IMR-90 (cell line): ENCODE results near the gene OFD1. TPM values are rescaled to one million over a fixed set of nuclear protein-coding genes. Genes with fewer than 3 reads are reported as not detected.

Experiments used
- ATAC-seq: fragments of 200-7000 bp; cut with Tn5 transposase; 2 replicates; pipeline ENCODE4 v1.9.1; 2020; ENCODE audit warnings: low read depth, mild to moderate bottlenecking, moderate library complexity
- BruUV-seq: library from RNA; stranded (reverse); fragments of 400-500 nt; replicated peaks from 2 replicates; lab custom pipeline; 2021; lab: Mats Ljungman, UMichigan
- CTCF ChIA-PET: fragments of 300-600 bp; formaldehyde crosslinking; extraction: SDS; loops from one replicate; lab custom pipeline; 2021; ENCODE audit warnings: antibody characterized with exemption; lab: Yijun Ruan, JAX
- POLR2A ChIA-PET: fragments of 300-600 bp; sonication (Branson Sonifier 250); formaldehyde crosslinking; loops from one replicate; lab custom pipeline; 2022; ENCODE audit warnings: antibody characterized with exemption; ENCODE audit not compliant: unreplicated experiment; lab: Charles Lee
- DNase-seq: peaks from one replicate; pipeline ENCODE4 v3.0.0; 2013
- H2AFZ ChIP-seq: replicated peaks from 2 replicates; pipeline ENCODE3; 2013; ENCODE audit warnings: low read length, mild to moderate bottlenecking; ENCODE audit not compliant: poor library complexity
- H2AK5ac ChIP-seq: 2 replicates; pipeline ENCODE4 v1.6.1; 2013; ENCODE audit warnings: low read depth, low read length, inconsistent platforms
- H2AK9ac ChIP-seq: replicated peaks from 2 replicates; pipeline ENCODE3; 2013; ENCODE audit warnings: mild to moderate bottlenecking, low read depth, low read length, moderate library complexity; ENCODE audit not compliant: poor library complexity
- H2BK120ac ChIP-seq: 2 replicates; pipeline ENCODE4 v1.6.1; 2013; ENCODE audit warnings: low read depth, low read length, inconsistent platforms
- H2BK15ac ChIP-seq: 3 replicates; pipeline ENCODE4 v1.6.1; 2013; ENCODE audit warnings: low read depth, low read length, inconsistent platforms
- H2BK20ac ChIP-seq: 2 replicates; pipeline ENCODE4 v1.6.1; 2013; ENCODE audit warnings: low read depth, mild to moderate bottlenecking, inconsistent platforms, low read length, moderate library complexity
- H2BK5ac ChIP-seq: 2 replicates; pipeline ENCODE4 v1.6.1; 2013; ENCODE audit warnings: mild to moderate bottlenecking, low read depth, low read length, inconsistent platforms; ENCODE audit not compliant: poor library complexity, severe bottlenecking
- H3K14ac ChIP-seq: replicated peaks from 2 replicates; pipeline ENCODE4 v1.6.1; 2013; ENCODE audit warnings: low read depth, low read length, inconsistent platforms
- H3K18ac ChIP-seq: 2 replicates; pipeline ENCODE4 v1.6.1; 2013; ENCODE audit warnings: low read depth, low read length, control low read depth
- H3K23ac ChIP-seq: 2 replicates; pipeline ENCODE4 v1.6.1; 2013; ENCODE audit warnings: low read depth, low read length, inconsistent platforms
- H3K27ac ChIP-seq: 2 replicates; pipeline ENCODE4 v1.5.1; 2013; ENCODE audit warnings: mild to moderate bottlenecking, control low read depth, low read length; ENCODE audit not compliant: insufficient read depth
- H3K27me3 ChIP-seq: 2 replicates; pipeline ENCODE4 v1.6.1; 2013; ENCODE audit warnings: low read length; ENCODE audit not compliant: control insufficient read depth, insufficient read depth
- H3K36me3 ChIP-seq: 2 replicates; pipeline ENCODE4 v1.6.1; 2013; ENCODE audit warnings: low read length, mixed read lengths; ENCODE audit not compliant: control insufficient read depth, insufficient read depth
- H3K4ac ChIP-seq: 2 replicates; pipeline ENCODE4 v1.6.1; 2013; ENCODE audit warnings: low read depth, low read length, inconsistent platforms
- H3K4me1 ChIP-seq: 2 replicates; pipeline ENCODE4 v1.6.1; 2013; ENCODE audit warnings: low read length, mixed read lengths; ENCODE audit not compliant: control insufficient read depth, insufficient read depth
- H3K4me2 ChIP-seq: 2 replicates; pipeline ENCODE4 v1.6.1; 2013; ENCODE audit warnings: low read depth, mild to moderate bottlenecking, control low read depth, low read length, moderate library complexity
- H3K4me3 ChIP-seq: 2 replicates; pipeline ENCODE4 v1.5.1; 2013; ENCODE audit warnings: low read depth, mild to moderate bottlenecking, control low read depth, low read length, moderate library complexity; ENCODE audit not compliant: insufficient read depth
- H3K56ac ChIP-seq: 2 replicates; pipeline ENCODE4 v1.6.1; 2013; ENCODE audit warnings: low read length, inconsistent platforms; ENCODE audit not compliant: insufficient read depth; ENCODE audit errors: extremely low read depth
- H3K79me1 ChIP-seq, 2 experiments: 2 replicates each; pipeline ENCODE4 v1.6.1; 2013; ENCODE audit warnings: low read length in 2 of 2, inconsistent platforms in 1 of 2, low read depth in 1 of 2
- H3K9ac ChIP-seq: 2 replicates; pipeline ENCODE4 v1.6.1; 2013; ENCODE audit warnings: low read depth, low read length, control low read depth
- H3K9me1 ChIP-seq: 2 replicates; pipeline ENCODE4 v1.6.1; 2013; ENCODE audit warnings: low read length, inconsistent platforms; ENCODE audit not compliant: insufficient read depth
- H3K9me3 ChIP-seq: 2 replicates; pipeline ENCODE4 v1.6.1; 2013; ENCODE audit warnings: low read length; ENCODE audit not compliant: control insufficient read depth, insufficient read depth
- H4K20me1 ChIP-seq: 2 replicates; pipeline ENCODE4 v1.6.1; 2013; ENCODE audit warnings: low read length, inconsistent platforms; ENCODE audit not compliant: insufficient read depth
- H4K5ac ChIP-seq: 2 replicates; pipeline ENCODE4 v1.6.1; 2013; ENCODE audit warnings: mild to moderate bottlenecking, low read depth, low read length, control low read depth
- H4K8ac ChIP-seq, 2 experiments: 2 replicates each; pipeline ENCODE4 v1.6.1; 2013; ENCODE audit warnings: low read depth in 2 of 2, low read length in 2 of 2, control low read depth in 1 of 2, inconsistent platforms in 1 of 2
- H4K91ac ChIP-seq: 2 replicates; pipeline ENCODE4 v1.6.1; 2013; ENCODE audit warnings: low read depth, low read length, inconsistent platforms; ENCODE audit not compliant: insufficient read depth
- MAFK ChIP-seq: IDR thresholded peaks from 2 replicates; pipeline ENCODE4 v1.6.1; 2012; ENCODE audit warnings: low read depth, low read length, improper control_type of control experiment
- MXI1 ChIP-seq: IDR thresholded peaks from 2 replicates; pipeline ENCODE4 v1.6.1; 2012; ENCODE audit warnings: low read depth, mild to moderate bottlenecking, low read length, moderate library complexity, borderline replicate concordance
- POLR2A ChIP-seq: IDR thresholded peaks from 2 replicates; pipeline ENCODE4 v1.6.1; 2012; ENCODE audit warnings: mild to moderate bottlenecking, low read depth, low read length
- RAD21 ChIP-seq: IDR thresholded peaks from 2 replicates; pipeline ENCODE4 v1.6.1; 2012; ENCODE audit warnings: low read length, improper control_type of control experiment
- WGBS, 2 experiments: methylation state at CpG; one replicate each; pipeline versions ENCODE4 v1.1.5 to v1.1.7; 2013; ENCODE audit warnings: missing lambda C conversion rate in 2 of 2; ENCODE audit not compliant: insufficient read length in 1 of 2; ENCODE audit errors: extremely low coverage in 2 of 2; 5-methylcytosine and 5-hydroxymethylcytosine counted together
- dilution Hi-C: fragments of 300-500 bp; cut with HindIII; formaldehyde crosslinking; loops from one replicate; pipeline ENCODE4 v1.14.3; 2018; ENCODE audit warnings: low sequenced_read_pairs; ENCODE audit not compliant: unreplicated experiment
- in situ Hi-C: fragments of 300-500 bp; cut with MboI; formaldehyde crosslinking; loops from 3 replicates; pipeline ENCODE4 v1.14.3; 2019; ENCODE audit warnings: low sequenced_read_pairs, inconsistent platforms, mixed read lengths
- intact Hi-C: fragments of 100-400 bp; cut with micrococcal nuclease; formaldehyde crosslinking; loops from 2 replicates; pipeline ENCODE4 v1.10.0; 2022
- polyA plus RNA-seq, 3 experiments: library from polyadenylated mRNA; depleted of rRNA; stranded (reverse); fragments of >200 nt; gene quantifications; 2 replicates each; pipeline ENCODE4 v1.2.3, GENCODE V29; 2012; ENCODE audit warnings: low replicate concordance in 1 of 3
- total RNA-seq: library from RNA; depleted of rRNA; stranded (reverse); fragments of >200 nt; gene quantifications from 2 replicates; pipeline ENCODE4 v1.2.3, GENCODE V29; 2012

OFD1 gene
- total and polyA plus RNA-seq, 2 of the 4 experiments (the other 2 are of a cell fraction), result 8.4 to 8.6 TPM

DNA sequence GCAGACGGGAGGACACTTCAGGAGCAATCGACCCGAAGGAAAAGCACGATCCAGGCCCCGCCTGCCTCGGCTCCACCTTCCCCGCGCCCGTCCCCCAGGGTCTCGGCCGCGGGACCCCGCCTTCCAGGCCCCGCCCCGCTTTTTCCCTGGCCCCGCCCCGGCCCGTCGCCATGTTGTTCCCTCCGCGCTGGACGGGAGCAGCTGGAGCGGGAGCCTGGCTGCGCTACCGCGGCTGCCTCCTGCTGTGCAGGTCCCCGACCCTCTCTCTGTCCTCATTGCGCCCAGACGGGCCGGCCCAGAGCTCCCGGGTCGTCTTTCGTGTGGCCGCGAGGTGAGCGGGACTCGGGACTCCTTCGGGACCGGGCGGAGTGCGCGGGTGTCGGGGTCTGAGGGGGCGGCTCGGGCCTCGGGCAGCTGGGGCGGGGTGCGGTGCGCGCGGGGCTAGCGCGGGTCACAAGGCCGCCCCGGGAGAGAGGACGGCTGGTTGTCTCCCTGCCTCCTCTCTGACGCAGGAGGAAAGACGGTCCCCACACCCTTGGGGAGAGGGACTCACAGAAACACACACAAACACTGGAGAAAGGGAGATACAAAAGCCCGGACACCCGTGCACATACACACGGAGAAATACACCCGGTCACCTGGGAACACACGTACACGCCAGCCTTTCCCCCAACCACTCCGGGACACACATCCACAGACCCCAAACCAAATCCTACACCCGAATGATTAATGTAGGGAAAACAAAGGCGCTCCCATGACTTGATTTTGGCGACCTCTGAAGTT is 45.4 kb upstream of the OFD1 start, which contains the start of gene RAB9A:
Gene RAB9A, plus strand, starts transcription at position 171 of the 783 bp plus-strand sequence. CDS start 19,619 bp downstream, outside the sequence.
- Histone ChIP-seq H2BK120ac (peak within 1 kb of the TSS; percentile 36; the same call in 1 of the 2 replicates), H2BK5ac (peak within 1 kb of the TSS; percentile 73), H4K5ac (peak within 1 kb of the TSS; percentile 31), H3K4ac (peak within 1 kb of the TSS; percentile 83), H3K56ac (peak within 1 kb of the TSS; percentile 63), H3K9me1 (0 out of 2 replicates have a peak, but pooled peaks cover 3% of the 10 kb centered on the region), H3K9ac (peak within 1 kb of the TSS; percentile 83), H3K79me1 (peaks cover 18 to 30% of the 10 kb centered on the region in 2 experiments; a peak in 3 of 4 replicates), H3K9me3 (no peaks in the 10 kb centered on the region), H2AFZ (peak within 1 kb of the TSS; percentile 96), H3K4me2 (peak within 1 kb of the TSS; percentile 88), H2AK9ac (peak within 1 kb of the TSS; percentile 93), H4K91ac (peak within 1 kb of the TSS; percentile 60), H3K4me3 (peak within 1 kb of the TSS; percentile 86), H3K27me3 (peaks cover 6% of the 10 kb centered on the region), H4K20me1 (peaks cover 21% of the 10 kb centered on the region; the same call in 1 of the 2 replicates), H3K36me3 (no peaks in the 10 kb centered on the region; the same call in 1 of the 2 replicates), H4K8ac (peak within 1 kb of the TSS; percentile 29 to 37; a peak in 2 of 4 replicates), H2BK15ac (no peak within 1 kb of the TSS), H2BK20ac (peak within 1 kb of the TSS; percentile 31; the same call in 1 of the 2 replicates), H2AK5ac (peak within 1 kb of the TSS; percentile 59), H3K18ac (peak within 1 kb of the TSS; percentile 59), H3K27ac (peak within 1 kb of the TSS; percentile 90), H3K4me1 (peaks cover 5% of the 10 kb centered on the region), H3K14ac (peak within 1 kb of the TSS; percentile 85), H3K23ac (peak within 1 kb of the TSS; percentile 77)
- POLR2A ChIA-PET, result interaction anchor here (0.6 kb wide), 1 partner anchor 34 kb away, joined by 3 read pairs; no protein-coding TSS in a partner anchor
- no peak for TF ChIP-seq MAFK
- 0 out of 2 replicates have a peak, but pooled peaks have one; percentile 11 for TF ChIP-seq MXI1
- TF ChIP-seq RAD21, result no peak
- TF ChIP-seq POLR2A, result peak; percentile 72
- dilution Hi-C loops (no loop called here), in situ Hi-C loops (no loop called here), intact Hi-C loops (loop anchor here (2.0 kb wide), 2 partner anchors 30 to 32 kb away; no protein-coding TSS in a partner anchor)
- WGBS, 2 experiments, result 0% methylated on average over 11 of the region's 68 CpGs; no CpG with 5 or more reads in 1 of the 2 experiments
- DNase-seq, result peak; percentile 68
- no TSS peak for BruUV-seq
- CTCF ChIA-PET, result interaction anchor here (1.0 kb wide), 1 partner anchor 9 kb away, joined by 3 read pairs; no protein-coding TSS in a partner anchor
- peak; percentile 99 for ATAC-seq
